Measurements from ENCODE around the gene BLTP2. TPM values are rescaled to one million over a fixed set of nuclear protein-coding genes. Genes with fewer than 3 reads are reported as not detected.
A peak's percentile ranks its signal among the peaks of the same experiment; 100 is the strongest.
"Not testable (repeated sequence)": the region's sequence is repeated elsewhere in the genome, so short reads cannot be mapped to it uniquely, and the experiment has no call there.

Gene BLTP2
- polyA plus RNA-seq, 1 of the 3 experiments (the other 2 are of a cell fraction), result 46.4 TPM

- TF ChIP-seq TCF12 (IDR thresholded peaks at IDR 0.05) (0 out of 2 replicates have a peak, but pooled peaks have one; percentile 5), CHD2 (IDR thresholded peaks at IDR 0.05; ENCODE audit: low read length, partially characterized antibody) (no peak), FOSL2 (IDR thresholded peaks at IDR 0.05; ENCODE audit: borderline replicate concordance, low read depth) (no peak), RXRA (IDR thresholded peaks at IDR 0.05; ENCODE audit: borderline replicate concordance, low read depth) (no peak), JUND (IDR thresholded peaks at IDR 0.05) (no peak), USF1 (IDR thresholded peaks at IDR 0.05; ENCODE audit: borderline replicate concordance, low read depth) (no peak), TAF1 (IDR thresholded peaks at IDR 0.05; ENCODE audit: borderline replicate concordance, low read depth, low read length) (peak; percentile 61), IRF3 (IDR thresholded peaks at IDR 0.05; ENCODE audit: low read depth, low read length) (no peak), TEAD4 (IDR thresholded peaks at IDR 0.05; ENCODE audit: borderline replicate concordance, insufficient read depth) (no peak), GABPA (IDR thresholded peaks at IDR 0.05; ENCODE audit: low read depth) (peak; percentile 87), RFX5 (IDR thresholded peaks at IDR 0.05; ENCODE audit: low read length) (no peak), EP300 (IDR thresholded peaks at IDR 0.05; ENCODE audit: borderline replicate concordance in 1 of 2, low read depth in 1 of 2, low read length in 1 of 2) (no peak), USF2 (IDR thresholded peaks at IDR 0.05; ENCODE audit: borderline replicate concordance, low read depth, low read length) (no peak), ZBTB33 (IDR thresholded peaks at IDR 0.05; ENCODE audit: borderline replicate concordance, low read depth) (0 out of 2 replicates have a peak, but pooled peaks have one; percentile 41), NFIC (IDR thresholded peaks at IDR 0.05; ENCODE audit: borderline replicate concordance) (no peak), SMC3 (IDR thresholded peaks at IDR 0.05; ENCODE audit: low read depth, low read length) (no peak), CTCF (IDR thresholded peaks at IDR 0.05) (no peak), POLR2AphosphoS5 (IDR thresholded peaks at IDR 0.05; ENCODE audit: low read depth, low read length) (peak; percentile 85), ELF1 (IDR thresholded peaks at IDR 0.05) (peak; percentile 70; the same call in 1 of the 2 replicates), GATA2 (CRISPR knock-in tag; IDR thresholded peaks at IDR 0.05) (no peak)
Observed at GRCh38 chr17:28661635-28662526, 16.9 kb upstream of the BLTP2 start, which contains the start of the genes SDF2 and SUPT6H (continued).

- DNase-seq; H3K27ac ChIP-seq (ENCODE audit: low read depth in 2 of 2, low read length in 1 of 2); H3K9me2 ChIP-seq; H3K4me3 ChIP-seq (ENCODE audit: low read depth in 2 of 2, low read length in 1 of 2); H3K9ac ChIP-seq; H2AFZ ChIP-seq (ENCODE audit: low read depth); POLR2A ChIA-PET; H3F3A ChIP-seq (replicated peaks; ENCODE audit: insufficient read depth); H3K27me3 ChIP-seq (ENCODE audit: insufficient read depth); H3K9me3 ChIP-seq; H3K4me2 ChIP-seq: not testable (repeated sequence)
- 97% methylated on average over 21 of the region's 23 CpGs for WGBS (ENCODE audit: low lambda C conversion rate)
- peaks cover 7 to 13% of the 10 kb centered on the region in 2 experiments; a peak in 3 of 4 replicates for H3K4me1 ChIP-seq (ENCODE audit: control insufficient read depth in 1 of 2, insufficient read depth in 2 of 2, low read depth in 1 of 2, low read length in 1 of 2)
- H3K79me2 ChIP-seq (ENCODE audit: insufficient read depth), result peaks cover 96% of the 10 kb centered on the region
- peaks cover 11% of the 10 kb centered on the region for H4K20me1 ChIP-seq (ENCODE audit: insufficient read depth)
- H3K36me3 ChIP-seq (replicated peaks in 1 of 2; ENCODE audit: control insufficient read depth in 1 of 2, insufficient read depth in 2 of 2, low read length in 1 of 2), result peaks cover 8 to 19% of the 10 kb centered on the region in 2 experiments
- CTCF ChIA-PET, result interaction anchor here (4.1 kb wide), 1 partner anchor 14 kb away, joined by 50 read pairs; the partner anchor contains the start of gene BLTP2
Observed at GRCh38 chr17:28659497-28659881, 14.5 kb upstream of the BLTP2 start.

All from SK-N-SH (cell line).